ENCODE data around the gene GPC6.
"Not testable (repeated sequence)": the region's sequence is repeated elsewhere in the genome, so short reads cannot be mapped to it uniquely, and the experiment has no call there.

The GPC6 gene

GRCh38 chr13:94292323-94292640, 1065.7 kb downstream of the GPC6 start:
- no peak for DNase-seq (ENCODE audit: low spot score)
- Histone ChIP-seq H3K4me3 (ENCODE audit: severe bottlenecking) (no peak overlapping the region), H3K4me1 (ENCODE audit: insufficient read depth, poor library complexity, severe bottlenecking) (no peaks in the 10 kb centered on the region), H3K27ac (ENCODE audit: poor library complexity, severe bottlenecking) (no peak overlapping the region), H3K27me3 (ENCODE audit: insufficient read depth, poor library complexity, severe bottlenecking) (no peaks in the 10 kb centered on the region), H3K9me3 (ENCODE audit: severe bottlenecking) (no peaks in the 10 kb centered on the region), H3K36me3 (ENCODE audit: low read depth) (no peaks in the 10 kb centered on the region)
- TF ChIP-seq CTCF (IDR thresholded peaks at IDR 0.05; ENCODE audit: poor library complexity, severe bottlenecking), result no peak
- no peak for ATAC-seq (ENCODE audit: low read depth)

GRCh38 chr13:94296471-94296870, 1069.9 kb downstream of the GPC6 start:
- Histone ChIP-seq H3K4me3 (ENCODE audit: severe bottlenecking) (no peak overlapping the region), H3K4me1 (ENCODE audit: insufficient read depth, poor library complexity, severe bottlenecking) (no peaks in the 10 kb centered on the region), H3K27ac (ENCODE audit: poor library complexity, severe bottlenecking) (no peak overlapping the region), H3K36me3 (ENCODE audit: low read depth) (no peaks in the 10 kb centered on the region), H3K9me3 (ENCODE audit: severe bottlenecking) (no peaks in the 10 kb centered on the region), H3K27me3 (ENCODE audit: insufficient read depth, poor library complexity, severe bottlenecking) (no peaks in the 10 kb centered on the region)
- ATAC-seq (ENCODE audit: low read depth) (no peak), DNase-seq (ENCODE audit: low spot score) (no peak)
- no peak for TF ChIP-seq CTCF (IDR thresholded peaks at IDR 0.05; ENCODE audit: poor library complexity, severe bottlenecking)

GRCh38 chr13:94298346-94298745, 1071.7 kb downstream of the GPC6 start:
- Histone ChIP-seq H3K9me3 (ENCODE audit: severe bottlenecking) (no peaks in the 10 kb centered on the region), H3K4me3 (ENCODE audit: severe bottlenecking) (no peak overlapping the region), H3K27ac (ENCODE audit: poor library complexity, severe bottlenecking) (no peak overlapping the region), H3K36me3 (ENCODE audit: low read depth) (no peaks in the 10 kb centered on the region), H3K4me1 (ENCODE audit: insufficient read depth, poor library complexity, severe bottlenecking) (no peaks in the 10 kb centered on the region), H3K27me3 (ENCODE audit: insufficient read depth, poor library complexity, severe bottlenecking) (no peaks in the 10 kb centered on the region)
- no peak for ATAC-seq (ENCODE audit: low read depth)
- no peak for DNase-seq (ENCODE audit: low spot score)
- no peak for TF ChIP-seq CTCF (IDR thresholded peaks at IDR 0.05; ENCODE audit: poor library complexity, severe bottlenecking)

GRCh38 chr13:94300401-94300800, 1073.8 kb downstream of the GPC6 start:
- DNase-seq (ENCODE audit: low spot score), result no peak
- Histone ChIP-seq H3K27ac (ENCODE audit: poor library complexity, severe bottlenecking) (no peak overlapping the region), H3K36me3 (ENCODE audit: low read depth) (no peaks in the 10 kb centered on the region), H3K4me3 (ENCODE audit: severe bottlenecking) (no peak overlapping the region), H3K27me3 (ENCODE audit: insufficient read depth, poor library complexity, severe bottlenecking) (no peaks in the 10 kb centered on the region), H3K4me1 (ENCODE audit: insufficient read depth, poor library complexity, severe bottlenecking) (peaks cover 7% of the 10 kb centered on the region), H3K9me3 (ENCODE audit: severe bottlenecking) (no peaks in the 10 kb centered on the region)
- TF ChIP-seq CTCF (IDR thresholded peaks at IDR 0.05; ENCODE audit: poor library complexity, severe bottlenecking), result no peak
- ATAC-seq (ENCODE audit: low read depth), result no peak

- Histone ChIP-seq H3K27ac (ENCODE audit: poor library complexity, severe bottlenecking) (no peak overlapping the region), H3K9me3 (ENCODE audit: severe bottlenecking) (no peaks in the 10 kb centered on the region), H3K36me3 (ENCODE audit: low read depth) (no peaks in the 10 kb centered on the region), H3K4me1 (ENCODE audit: insufficient read depth, poor library complexity, severe bottlenecking) (peaks cover 18% of the 10 kb centered on the region), H3K4me3 (ENCODE audit: severe bottlenecking) (no peak overlapping the region), H3K27me3 (ENCODE audit: insufficient read depth, poor library complexity, severe bottlenecking) (no peaks in the 10 kb centered on the region)
- no peak for TF ChIP-seq CTCF (IDR thresholded peaks at IDR 0.05; ENCODE audit: poor library complexity, severe bottlenecking)
- ATAC-seq (ENCODE audit: low read depth) (no peak), DNase-seq (ENCODE audit: low spot score) (no peak)
Measured at GRCh38 chr13:94301487-94301886, 1074.9 kb downstream of the GPC6 start.

GRCh38 chr13:94302847-94303565, 1076.4 kb downstream of the GPC6 start:
- not testable (repeated sequence) for H3K4me3 ChIP-seq (ENCODE audit: severe bottlenecking); H3K27me3 ChIP-seq (ENCODE audit: insufficient read depth, poor library complexity, severe bottlenecking); H3K36me3 ChIP-seq (ENCODE audit: low read depth); DNase-seq (ENCODE audit: low spot score); H3K9me3 ChIP-seq (ENCODE audit: severe bottlenecking); H3K27ac ChIP-seq (ENCODE audit: poor library complexity, severe bottlenecking); ATAC-seq (ENCODE audit: low read depth)
- H3K4me1 ChIP-seq (ENCODE audit: insufficient read depth, poor library complexity, severe bottlenecking), result peaks cover 19% of the 10 kb centered on the region
